Measurements from ENCODE around the gene NDEL1. TPM values are rescaled to one million over a fixed set of nuclear protein-coding genes. Genes with fewer than 3 reads are reported as not detected.

Gene NDEL1
- polyA plus RNA-seq, 1 donor from 2014 or later: 52.3 TPM

DNA sequence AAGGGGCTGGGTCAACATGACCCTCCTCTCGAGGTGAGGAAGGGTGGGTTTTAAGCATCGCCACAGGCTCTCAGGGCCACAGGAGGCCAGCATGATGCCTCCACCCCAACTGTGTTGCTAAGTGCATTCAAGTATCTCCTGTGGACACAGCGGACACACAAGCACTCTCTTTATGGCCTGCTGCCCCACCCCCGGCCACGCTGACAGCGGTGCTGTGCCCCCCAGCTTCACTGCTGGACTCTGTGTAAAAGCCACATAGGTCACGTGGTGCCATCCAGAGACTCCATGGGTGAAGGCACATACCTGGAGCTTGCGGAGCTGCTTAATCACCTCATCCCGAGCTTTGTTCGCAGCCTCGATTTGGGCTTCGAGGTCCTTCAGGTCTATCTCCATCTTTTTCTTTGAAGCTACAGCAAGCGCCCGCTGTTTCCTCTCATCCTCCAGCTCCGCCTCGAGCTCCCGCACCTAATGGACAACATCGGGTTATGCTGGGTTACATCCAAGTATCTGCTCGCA is 51.5 kb downstream of the NDEL1 start:
- Mint-ChIP-seq H3K36me3 (peaks cover 17% of the 10 kb centered on the region), H3K27ac (no peak overlapping the region), H3K27me3 (no peaks in the 10 kb centered on the region)

GRCh38 chr17:8487743-8488142 is 52.1 kb downstream of the NDEL1 start:
- peak overlapping the region in 2 of 3 donors; percentile 9 to 81 for H3K27ac Mint-ChIP-seq
- H3K9me3 Mint-ChIP-seq: peaks cover 3 to 26% (median 8%) of the 10 kb centered on the region in 3 donors
- no peak overlapping the region for H3K4me3 Mint-ChIP-seq
- H3K27me3 Mint-ChIP-seq: no peaks in the 10 kb centered on the region
- peaks cover 0 to 3% (median 0%) of the 10 kb centered on the region in 3 donors for H3K4me1 Mint-ChIP-seq
- H3K36me3 Mint-ChIP-seq: peaks cover 20% of the 10 kb centered on the region

More for the DNA sequence above, 51.5 kb downstream of the NDEL1 start:
- Mint-ChIP-seq H3K4me1 (peaks cover 0 to 3% (median 0%) of the 10 kb centered on the region in 3 donors), H3K4me3 (peak overlapping the region in 1 of 4 donors; percentile 45), H3K9me3 (peaks cover 3 to 26% (median 8%) of the 10 kb centered on the region in 3 donors)

- peaks cover 17% of the 10 kb centered on the region for H3K36me3 Mint-ChIP-seq
- no peak overlapping the region for H3K27ac Mint-ChIP-seq
- H3K4me3 Mint-ChIP-seq: no peak overlapping the region
- peaks cover 0 to 3% (median 0%) of the 10 kb centered on the region in 3 donors for H3K4me1 Mint-ChIP-seq
- H3K27me3 Mint-ChIP-seq: no peaks in the 10 kb centered on the region
- H3K9me3 Mint-ChIP-seq: peaks cover 1 to 19% (median 8%) of the 10 kb centered on the region in 3 donors
These were observed 52.8 kb downstream of the NDEL1 start for GRCh38 chr17:8488491-8488890.

DNA sequence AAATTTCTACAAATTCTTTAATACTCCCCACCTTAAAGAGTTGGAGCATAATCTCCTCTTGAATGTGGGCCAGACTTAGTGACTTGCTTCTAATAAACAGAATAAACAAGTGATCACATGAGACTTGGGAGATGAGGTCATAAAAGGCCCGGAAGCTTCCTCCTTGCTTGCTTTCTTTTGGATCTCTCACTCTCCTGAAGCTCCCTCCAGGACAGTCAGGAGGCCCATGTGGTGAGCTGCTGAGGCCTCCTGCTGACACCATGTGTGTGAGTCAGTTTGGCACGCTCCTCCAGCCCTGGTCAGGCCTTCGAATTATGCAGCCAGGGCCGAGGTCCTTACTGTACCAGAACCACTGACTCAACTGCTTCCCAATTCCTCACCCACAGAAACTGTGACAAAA is 53.2 kb downstream of the NDEL1 start:
- Mint-ChIP-seq H3K9me3 (peaks cover 1 to 18% (median 8%) of the 10 kb centered on the region in 3 donors), H3K36me3 (peaks cover 17% of the 10 kb centered on the region), H3K27me3 (no peaks in the 10 kb centered on the region), H3K4me1 (peaks cover 0 to 3% (median 0%) of the 10 kb centered on the region in 3 donors), H3K4me3 (no peak overlapping the region), H3K27ac (no peak overlapping the region)

DNA sequence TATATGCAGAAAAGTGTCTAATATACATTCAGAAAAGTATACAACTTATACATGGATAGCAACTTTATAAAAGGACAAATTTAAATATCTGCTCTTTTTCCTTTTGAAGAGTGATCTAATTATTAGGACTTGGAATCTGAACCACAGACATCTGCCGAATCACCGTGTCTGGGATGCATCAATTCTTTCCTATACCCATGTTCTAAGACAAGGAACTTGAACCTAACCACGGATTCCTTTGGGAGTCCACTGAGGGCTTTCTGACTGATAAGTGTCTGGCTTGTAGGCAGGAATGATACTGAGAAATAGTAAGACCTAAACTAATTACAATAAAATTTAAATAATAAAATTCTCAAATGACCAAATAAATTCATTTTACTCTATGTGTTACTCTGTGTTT is 54.2 kb downstream of the NDEL1 start:
- H3K4me1 Mint-ChIP-seq: peaks cover 0 to 3% (median 0%) of the 10 kb centered on the region in 3 donors
- H3K36me3 Mint-ChIP-seq: peaks cover 14% of the 10 kb centered on the region
- no peaks in the 10 kb centered on the region for H3K27me3 Mint-ChIP-seq
- peak overlapping the region in 1 of 3 donors; percentile 56 for H3K27ac Mint-ChIP-seq
- no peak overlapping the region for H3K4me3 Mint-ChIP-seq
- peaks cover 1 to 13% (median 4%) of the 10 kb centered on the region in 3 donors for H3K9me3 Mint-ChIP-seq

GRCh38 chr17:8490256-8491023 is 54.8 kb downstream of the NDEL1 start:
- H3K36me3 Mint-ChIP-seq: peaks cover 14% of the 10 kb centered on the region
- H3K27ac Mint-ChIP-seq: peak overlapping the region in 1 of 3 donors; percentile 56
- no peaks in the 10 kb centered on the region for H3K27me3 Mint-ChIP-seq
- H3K4me3 Mint-ChIP-seq: no peak overlapping the region
- H3K9me3 Mint-ChIP-seq: peaks cover 1 to 11% (median 4%) of the 10 kb centered on the region in 3 donors
- H3K4me1 Mint-ChIP-seq: peaks cover 0 to 3% (median 0%) of the 10 kb centered on the region in 3 donors

DNA sequence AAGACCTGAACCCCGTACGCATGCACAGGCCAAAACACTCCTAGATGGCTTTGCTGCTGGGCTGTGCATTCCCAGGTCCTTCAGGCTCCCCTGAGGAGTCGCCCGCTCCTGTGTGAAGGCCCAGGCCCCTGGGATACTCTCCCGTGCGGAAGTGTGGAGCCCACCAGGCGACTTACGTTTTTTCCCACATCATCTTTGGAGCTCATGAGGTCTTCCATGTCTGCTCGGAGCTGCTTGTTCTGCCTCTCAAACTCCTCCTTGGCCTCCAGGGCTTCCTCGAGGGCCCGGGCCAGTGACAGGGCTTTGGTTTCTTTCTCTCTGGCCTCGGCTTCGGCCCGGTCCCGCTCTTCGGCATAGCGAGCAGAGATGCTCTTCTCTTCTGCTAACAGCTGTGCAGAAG is 56.4 kb downstream of the NDEL1 start:
- H3K36me3 Mint-ChIP-seq: peaks cover 14% of the 10 kb centered on the region
- H3K27me3 Mint-ChIP-seq: no peaks in the 10 kb centered on the region
- H3K4me3 Mint-ChIP-seq: no peak overlapping the region
- H3K4me1 Mint-ChIP-seq: peaks cover 0 to 2% (median 0%) of the 10 kb centered on the region in 3 donors
- H3K27ac Mint-ChIP-seq: no peak overlapping the region
- H3K9me3 Mint-ChIP-seq: peaks cover 0 to 5% (median 1%) of the 10 kb centered on the region in 3 donors

DNA sequence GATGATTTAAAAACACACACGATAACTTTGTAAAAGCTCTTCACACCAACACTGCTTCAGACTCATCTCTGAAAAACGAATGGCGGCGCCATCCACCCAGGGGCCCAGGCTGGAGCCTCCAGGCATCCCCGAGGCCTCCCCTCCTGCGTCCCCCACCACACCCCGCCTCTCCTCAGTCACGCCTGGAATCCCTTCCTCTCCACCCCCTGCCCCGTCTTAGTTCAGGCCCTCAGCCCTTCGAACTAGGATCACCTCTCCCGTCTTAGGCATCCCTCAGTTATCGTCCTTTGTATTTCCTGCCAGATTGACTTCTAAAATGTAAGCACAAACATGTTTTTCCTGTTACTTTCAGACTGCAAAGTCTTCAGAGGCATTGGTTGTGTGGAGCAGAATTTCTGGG is 58.3 kb downstream of the NDEL1 start:
- H3K27me3 Mint-ChIP-seq: no peaks in the 10 kb centered on the region
- H3K9me3 Mint-ChIP-seq: peaks cover 0 to 1% (median 0%) of the 10 kb centered on the region in 3 donors
- peaks cover 10% of the 10 kb centered on the region for H3K36me3 Mint-ChIP-seq
- no peaks in the 10 kb centered on the region for H3K4me1 Mint-ChIP-seq
- H3K4me3 Mint-ChIP-seq: no peak overlapping the region
- no peak overlapping the region for H3K27ac Mint-ChIP-seq

DNA sequence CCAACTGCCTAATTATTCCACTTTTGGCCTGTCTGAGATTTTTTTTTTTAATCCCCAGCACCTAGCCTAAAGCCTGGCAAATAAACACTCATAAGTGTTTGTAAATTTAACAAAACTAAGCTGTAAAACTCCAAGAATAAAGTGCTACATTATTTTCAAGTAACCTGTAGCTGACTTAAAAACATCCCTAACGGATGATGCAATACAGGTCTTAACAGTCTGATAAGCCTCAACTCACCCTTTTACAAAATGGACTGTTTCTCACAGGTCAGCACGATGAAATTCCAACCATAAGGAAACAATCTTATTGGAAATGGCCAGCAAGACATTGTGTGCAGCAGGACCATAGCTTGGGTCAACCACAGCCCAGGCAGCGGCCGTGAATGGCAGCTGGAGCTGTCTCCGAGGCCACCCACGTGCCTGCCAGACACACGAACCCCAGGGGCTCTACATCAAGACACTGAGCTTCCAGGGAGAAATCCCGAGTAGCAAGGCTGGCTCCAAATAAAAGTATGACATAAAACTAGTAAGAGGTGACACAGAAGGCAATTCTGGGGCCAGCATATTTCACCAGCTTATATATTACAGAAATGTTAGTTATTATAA is 58.9 kb downstream of the NDEL1 start:
- H3K4me3 Mint-ChIP-seq: no peak overlapping the region
- H3K27me3 Mint-ChIP-seq: no peaks in the 10 kb centered on the region
- H3K4me1 Mint-ChIP-seq: no peaks in the 10 kb centered on the region
- peaks cover 10% of the 10 kb centered on the region for H3K36me3 Mint-ChIP-seq
- H3K27ac Mint-ChIP-seq: peak overlapping the region in 1 of 3 donors; percentile 57
- H3K9me3 Mint-ChIP-seq: peaks cover 0 to 1% (median 0%) of the 10 kb centered on the region in 3 donors

DNA sequence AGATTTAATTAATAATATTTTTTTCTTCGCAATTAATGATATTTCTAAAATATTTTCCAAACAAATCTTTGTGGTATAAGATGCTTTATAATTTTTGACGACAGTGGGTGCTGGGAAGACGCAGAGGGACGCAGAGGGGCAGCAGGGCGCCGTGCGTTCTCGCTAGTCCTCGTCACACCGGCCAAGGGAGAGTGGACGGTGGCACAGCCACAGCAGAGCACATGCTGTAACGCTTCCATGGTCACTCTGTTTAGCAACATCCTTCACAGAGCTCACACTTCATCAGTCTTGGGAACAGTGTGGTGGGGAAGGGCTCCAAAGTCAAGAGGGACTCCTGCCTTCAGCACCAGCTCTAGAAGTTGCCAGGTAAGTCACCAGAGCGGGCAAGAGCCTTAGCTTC is 60.4 kb downstream of the NDEL1 start:
- no peaks in the 10 kb centered on the region for H3K4me1 Mint-ChIP-seq
- no peak overlapping the region for H3K27ac Mint-ChIP-seq
- H3K4me3 Mint-ChIP-seq: no peak overlapping the region
- H3K36me3 Mint-ChIP-seq: peaks cover 8% of the 10 kb centered on the region
- peaks cover 0 to 1% (median 0%) of the 10 kb centered on the region in 3 donors for H3K9me3 Mint-ChIP-seq
- no peaks in the 10 kb centered on the region for H3K27me3 Mint-ChIP-seq

GRCh38 chr17:8499171-8499570 is 63.5 kb downstream of the NDEL1 start:
- H3K4me1 Mint-ChIP-seq: no peaks in the 10 kb centered on the region
- H3K4me3 Mint-ChIP-seq: no peak overlapping the region
- no peaks in the 10 kb centered on the region for H3K9me3 Mint-ChIP-seq
- H3K27me3 Mint-ChIP-seq: no peaks in the 10 kb centered on the region
- no peak overlapping the region for H3K27ac Mint-ChIP-seq
- H3K36me3 Mint-ChIP-seq: no peaks in the 10 kb centered on the region

DNA sequence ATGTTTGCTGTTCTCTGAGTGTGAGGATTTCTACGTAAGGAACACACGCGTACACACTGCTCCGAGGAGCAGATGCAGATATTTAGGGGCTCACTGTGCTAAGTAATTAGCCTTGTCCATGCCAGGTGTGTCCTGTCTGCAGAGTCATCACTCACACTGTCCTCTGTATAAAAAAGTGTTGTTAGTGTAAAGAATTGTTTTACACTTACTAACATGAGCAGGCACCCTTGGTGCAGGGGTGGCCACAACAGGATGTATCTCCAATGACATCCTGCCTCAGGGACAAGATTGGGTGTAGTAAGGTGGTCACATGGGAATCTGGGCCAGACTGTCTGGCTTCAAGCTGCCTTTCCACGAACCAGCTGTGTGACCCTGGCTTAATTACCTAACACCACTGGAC is 63.9 kb downstream of the NDEL1 start:
- Mint-ChIP-seq H3K27ac (no peak overlapping the region), H3K27me3 (no peaks in the 10 kb centered on the region)

GRCh38 chr17:8500609-8501008 is 64.9 kb downstream of the NDEL1 start:
- Mint-ChIP-seq H3K27ac (no peak overlapping the region), H3K36me3 (no peaks in the 10 kb centered on the region), H3K27me3 (no peaks in the 10 kb centered on the region), H3K9me3 (no peaks in the 10 kb centered on the region), H3K4me1 (no peaks in the 10 kb centered on the region), H3K4me3 (no peak overlapping the region)

More for the DNA sequence above, 63.9 kb downstream of the NDEL1 start:
- Mint-ChIP-seq H3K36me3 (no peaks in the 10 kb centered on the region), H3K4me1 (no peaks in the 10 kb centered on the region), H3K4me3 (no peak overlapping the region), H3K9me3 (no peaks in the 10 kb centered on the region)

- Mint-ChIP-seq H3K4me1 (no peaks in the 10 kb centered on the region), H3K36me3 (no peaks in the 10 kb centered on the region), H3K27me3 (no peaks in the 10 kb centered on the region), H3K27ac (no peak overlapping the region), H3K9me3 (no peaks in the 10 kb centered on the region), H3K4me3 (no peak overlapping the region)
These were observed 66.4 kb downstream of the NDEL1 start for GRCh38 chr17:8502126-8502525.

DNA sequence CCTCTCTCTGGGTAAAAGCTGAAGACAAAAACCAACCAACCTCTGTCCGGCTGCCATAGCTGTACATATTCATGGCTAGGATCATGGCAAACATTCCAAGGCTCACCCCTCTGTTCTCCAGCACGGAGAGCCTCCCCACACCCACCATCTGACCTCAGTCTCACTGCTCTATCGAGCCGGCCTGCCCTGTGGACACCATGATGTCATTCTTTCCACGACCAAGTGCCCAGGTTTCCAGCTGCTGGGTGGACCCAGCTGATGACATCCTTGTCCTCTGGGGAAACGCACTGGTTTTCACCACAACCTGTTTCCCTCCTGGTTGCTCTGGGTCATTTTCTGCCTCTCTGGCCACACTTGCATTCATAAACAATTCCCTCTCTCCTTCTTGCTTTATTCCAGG is 67.7 kb downstream of the NDEL1 start:
- no peaks in the 10 kb centered on the region for H3K27me3 Mint-ChIP-seq
- no peaks in the 10 kb centered on the region for H3K36me3 Mint-ChIP-seq
- no peak overlapping the region for H3K27ac Mint-ChIP-seq
- H3K4me3 Mint-ChIP-seq: no peak overlapping the region
- no peaks in the 10 kb centered on the region for H3K9me3 Mint-ChIP-seq
- H3K4me1 Mint-ChIP-seq: no peaks in the 10 kb centered on the region
